Measurements from ENCODE around the gene TIGD1. TPM values are rescaled to one million over a fixed set of nuclear protein-coding genes. Genes with fewer than 3 reads are reported as not detected.
A peak's percentile ranks its signal among the peaks of the same experiment; 100 is the strongest.

The TIGD1 gene
- total and polyA plus RNA-seq, 12 donors, result 1.4 to 6.9 (median 2.0) TPM

DNA sequence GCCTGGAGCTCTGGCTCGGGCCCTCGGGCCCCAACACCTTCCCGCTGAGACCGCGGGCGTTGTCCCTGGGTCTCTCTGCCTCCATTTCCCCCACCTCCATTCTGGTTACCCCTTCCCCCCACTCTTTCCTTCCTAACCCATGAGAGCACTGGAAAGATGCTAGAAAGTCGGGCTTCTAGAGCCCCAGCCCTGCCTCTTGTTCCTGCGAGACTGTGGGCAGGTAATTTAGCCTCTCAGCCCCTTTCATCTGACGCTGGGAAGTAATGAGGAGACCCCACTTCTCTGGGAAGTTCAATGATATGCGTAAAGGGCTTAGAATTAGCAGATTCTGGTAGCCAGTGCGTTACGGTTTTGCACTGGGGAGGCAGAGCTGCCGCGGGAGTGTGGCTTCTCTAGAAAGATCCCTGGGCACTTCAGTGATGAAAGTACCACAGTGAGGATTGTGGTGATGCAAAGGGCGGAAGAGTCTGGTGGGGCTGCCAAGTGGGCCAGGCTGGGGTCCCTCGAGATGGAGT, 46.5 kb downstream of the TIGD1 start:
- Histone ChIP-seq H3K4me3 (peak overlapping the region in 7 of 10 donors; percentile 44 to 60 (median 50)), H3K9me3 (no peaks in the 10 kb centered on the region), H3K36me3 (no peaks in the 10 kb centered on the region), H3K27ac (peak overlapping the region in 1 of 10 donors; percentile 22), H3K4me1 (peaks cover 3 to 20% (median 9%) of the 10 kb centered on the region in 9 donors), H3K27me3 (peaks cover 6 to 59% (median 37%) of the 10 kb centered on the region in 7 donors)
- WGBS, 2 donors, result 29 to 30% methylated on average over 16 of the region's 16 CpGs
- TF ChIP-seq, protein P1, sequence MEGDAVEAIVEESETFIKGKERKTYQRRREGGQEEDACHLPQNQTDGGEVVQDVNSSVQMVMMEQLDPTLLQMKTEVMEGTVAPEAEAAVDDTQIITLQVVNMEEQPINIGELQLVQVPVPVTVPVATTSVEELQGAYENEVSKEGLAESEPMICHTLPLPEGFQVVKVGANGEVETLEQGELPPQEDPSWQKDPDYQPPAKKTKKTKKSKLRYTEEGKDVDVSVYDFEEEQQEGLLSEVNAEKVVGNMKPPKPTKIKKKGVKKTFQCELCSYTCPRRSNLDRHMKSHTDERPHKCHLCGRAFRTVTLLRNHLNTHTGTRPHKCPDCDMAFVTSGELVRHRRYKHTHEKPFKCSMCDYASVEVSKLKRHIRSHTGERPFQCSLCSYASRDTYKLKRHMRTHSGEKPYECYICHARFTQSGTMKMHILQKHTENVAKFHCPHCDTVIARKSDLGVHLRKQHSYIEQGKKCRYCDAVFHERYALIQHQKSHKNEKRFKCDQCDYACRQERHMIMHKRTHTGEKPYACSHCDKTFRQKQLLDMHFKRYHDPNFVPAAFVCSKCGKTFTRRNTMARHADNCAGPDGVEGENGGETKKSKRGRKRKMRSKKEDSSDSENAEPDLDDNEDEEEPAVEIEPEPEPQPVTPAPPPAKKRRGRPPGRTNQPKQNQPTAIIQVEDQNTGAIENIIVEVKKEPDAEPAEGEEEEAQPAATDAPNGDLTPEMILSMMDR (IDR thresholded peaks at IDR 0.05), result no peak
- no peak for DNase-seq
- ATAC-seq, result no peak
- intact Hi-C loops (cut with DNase I), result no loop called here

DNA sequence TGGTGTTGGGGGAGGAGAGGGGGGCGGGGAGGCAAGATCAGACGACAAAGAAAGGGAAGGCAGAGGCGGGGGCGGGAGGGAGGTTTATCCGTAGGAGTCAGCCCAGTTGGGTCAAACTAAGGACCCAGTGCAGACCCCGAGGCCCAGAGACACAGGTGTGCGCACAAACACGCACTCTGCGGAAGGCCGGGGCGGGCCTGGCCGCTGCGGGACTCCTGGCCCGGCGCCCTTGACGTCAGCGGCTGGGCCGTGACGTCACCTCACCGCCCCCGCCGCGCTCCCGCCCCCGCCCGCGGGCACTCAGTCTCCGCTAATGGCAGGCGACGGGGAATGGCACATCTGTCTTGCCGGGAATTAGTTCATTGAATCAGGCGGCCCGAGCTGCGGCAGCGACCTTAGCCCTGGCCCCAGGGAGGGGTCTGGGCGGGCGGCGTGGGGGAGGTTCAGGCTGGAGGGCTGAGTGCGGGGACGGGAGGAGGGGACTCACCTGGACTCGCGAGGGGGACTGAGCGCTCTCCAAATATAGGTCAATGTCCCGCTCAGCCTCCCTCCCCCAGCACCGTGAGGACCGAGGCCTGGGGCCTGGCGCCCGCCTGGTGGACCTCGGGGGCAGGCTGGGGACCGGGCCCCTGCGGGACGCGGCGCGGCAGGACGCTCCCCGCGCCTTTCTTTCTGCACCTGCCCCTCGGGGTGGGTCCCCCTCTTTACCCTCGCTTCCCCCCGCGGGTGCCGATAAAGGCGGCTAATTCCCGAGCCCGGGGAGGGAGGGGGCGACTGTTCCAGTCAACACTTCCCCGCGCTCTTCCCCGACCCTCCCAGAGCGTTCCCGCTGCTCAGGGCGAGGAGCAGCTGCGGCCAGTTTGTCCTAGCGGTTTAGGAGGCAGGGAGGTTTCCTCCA, 47.2 kb downstream of the TIGD1 start:
- peak overlapping the region in 9 of 10 donors; percentile 43 to 60 (median 48) for H3K4me3 ChIP-seq
- intact Hi-C loops (cut with DNase I), result no loop called here
- H3K4me1 ChIP-seq, result peaks cover 3 to 20% (median 9%) of the 10 kb centered on the region in 9 donors
- no peaks in the 10 kb centered on the region for H3K36me3 ChIP-seq
- DNase-seq (peak; percentile 29 to 44), ATAC-seq (peak; percentile 40 to 79 (median 64))
- TF ChIP-seq, protein P1 (IDR thresholded peaks at IDR 0.05), result no peak
- H3K27ac ChIP-seq, result peak overlapping the region in 3 of 10 donors; percentile 22 to 40 (median 36)
- 1 to 4% methylated on average over 72 to 75 of the region's 75 CpGs for WGBS, 2 donors
- no peaks in the 10 kb centered on the region for H3K9me3 ChIP-seq
- peaks cover 6 to 59% (median 33%) of the 10 kb centered on the region in 7 donors for H3K27me3 ChIP-seq

DNA sequence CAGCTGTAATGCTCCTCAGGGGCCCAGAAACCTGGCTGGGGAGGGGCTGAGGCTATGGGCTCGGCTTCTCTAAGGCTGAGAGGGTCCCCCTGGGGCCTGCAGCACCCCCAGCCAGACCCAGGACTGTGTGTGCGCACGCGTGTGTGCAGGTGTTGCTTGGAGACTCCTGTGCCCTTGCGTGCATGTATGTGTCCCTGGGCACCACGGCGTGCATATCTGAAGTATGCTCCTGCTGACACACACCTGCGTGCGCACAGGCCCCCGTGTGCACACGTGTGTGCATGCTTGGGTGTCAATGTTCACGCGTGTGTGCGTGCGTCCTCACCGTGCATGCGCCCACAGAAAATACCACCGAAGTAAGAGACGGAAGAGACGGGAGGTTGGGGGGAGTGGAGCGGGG, 47.8 kb downstream of the TIGD1 start:
- DNase-seq (no peak), ATAC-seq (peak in 2 of 8 donors; percentile 7 to 15)
- Histone ChIP-seq H3K4me3 (peak overlapping the region in 1 of 10 donors; percentile 45), H3K4me1 (peaks cover 3 to 20% (median 9%) of the 10 kb centered on the region in 9 donors), H3K9me3 (no peaks in the 10 kb centered on the region), H3K27ac (no peak overlapping the region), H3K27me3 (peaks cover 6 to 59% (median 31%) of the 10 kb centered on the region in 7 donors), H3K36me3 (no peaks in the 10 kb centered on the region)
- WGBS, 2 donors, result 40% methylated on average over 20 to 21 of the region's 21 CpGs
- intact Hi-C loops (cut with DNase I), result no loop called here
- TF ChIP-seq, protein P1 (IDR thresholded peaks at IDR 0.05), result no peak

DNA sequence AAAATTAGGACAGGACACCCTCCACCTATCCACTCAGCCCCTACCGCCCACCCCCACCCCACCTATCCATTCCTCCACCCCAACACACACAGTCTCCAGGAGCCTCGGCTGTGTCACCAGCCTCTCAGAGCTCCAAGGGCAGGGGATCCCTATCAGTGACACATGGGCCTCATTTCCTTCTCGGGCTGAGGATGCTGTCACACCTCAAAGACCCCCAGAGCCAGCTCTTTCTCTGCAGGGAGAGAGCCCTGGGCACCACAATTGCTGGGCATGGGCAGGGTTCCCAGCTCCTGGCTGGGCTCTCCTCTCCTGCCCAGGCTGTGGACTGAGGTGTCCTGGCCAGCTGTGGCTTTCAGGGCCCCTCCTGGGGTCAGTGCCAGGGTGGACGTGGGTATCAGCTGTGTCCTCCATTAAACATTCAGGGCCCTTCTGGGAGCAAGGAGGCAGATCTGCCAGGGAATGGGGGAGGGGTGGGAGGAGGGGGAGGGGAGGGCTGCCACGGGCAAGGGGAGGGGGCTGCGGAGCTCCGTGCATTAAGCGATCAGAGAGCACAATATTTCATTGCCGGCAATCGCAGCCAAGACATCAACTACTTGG, 48.5 kb downstream of the TIGD1 start:
- TF ChIP-seq, protein P1 (IDR thresholded peaks at IDR 0.05), result no peak
- H3K4me1 ChIP-seq, result peaks cover 3 to 20% (median 9%) of the 10 kb centered on the region in 9 donors
- peaks cover 6 to 56% (median 31%) of the 10 kb centered on the region in 7 donors for H3K27me3 ChIP-seq
- H3K36me3 ChIP-seq, result no peaks in the 10 kb centered on the region
- DNase-seq, result no peak
- ATAC-seq, result peak in 1 of 8 donors; percentile 23
- WGBS, 2 donors, result 55 to 67% methylated on average over 10 of the region's 10 CpGs
- H3K9me3 ChIP-seq, result no peaks in the 10 kb centered on the region
- H3K4me3 ChIP-seq, result no peak overlapping the region
- peak overlapping the region in 1 of 10 donors; percentile 15 for H3K27ac ChIP-seq
- intact Hi-C loops (cut with DNase I), result no loop called here
